Measurements from ENCODE around the gene PTPN4. TPM values are rescaled to one million over a fixed set of nuclear protein-coding genes. Genes with fewer than 3 reads are reported as not detected.

The PTPN4 gene
- total RNA-seq, 3 donors from 2014 or later, result 23.1 to 35.4 (median 30.1) TPM

DNA sequence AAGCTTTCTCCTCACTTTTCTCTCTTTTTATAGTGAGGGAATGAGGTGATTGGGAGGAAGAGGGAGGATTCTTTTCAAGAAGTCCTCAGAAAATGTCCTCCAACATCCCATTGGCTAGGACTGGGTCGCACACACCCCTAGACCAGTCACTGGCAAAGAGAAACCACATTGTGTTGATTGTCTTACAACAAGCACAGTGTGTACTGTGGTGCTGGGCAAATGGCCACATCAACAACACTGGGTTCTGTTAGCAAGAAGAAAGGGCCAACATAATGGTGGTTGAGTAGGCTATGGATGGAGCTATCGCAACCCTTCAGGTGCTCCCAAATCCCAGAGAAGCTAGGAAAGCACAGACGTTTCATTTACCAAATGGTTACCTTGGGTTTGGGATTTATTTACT, 18.7 kb upstream of the PTPN4 start:
- intact Hi-C loops (cut with DNase I, micrococcal nuclease), result no loop called here
- no peaks in the 10 kb centered on the region for H3K36me3 ChIP-seq (ENCODE audit: low read depth)
- ATAC-seq, result no peak
- no peak for DNase-seq
- no peaks in the 10 kb centered on the region for H3K4me1 ChIP-seq (ENCODE audit: low read depth)
- TF ChIP-seq, protein P1, sequence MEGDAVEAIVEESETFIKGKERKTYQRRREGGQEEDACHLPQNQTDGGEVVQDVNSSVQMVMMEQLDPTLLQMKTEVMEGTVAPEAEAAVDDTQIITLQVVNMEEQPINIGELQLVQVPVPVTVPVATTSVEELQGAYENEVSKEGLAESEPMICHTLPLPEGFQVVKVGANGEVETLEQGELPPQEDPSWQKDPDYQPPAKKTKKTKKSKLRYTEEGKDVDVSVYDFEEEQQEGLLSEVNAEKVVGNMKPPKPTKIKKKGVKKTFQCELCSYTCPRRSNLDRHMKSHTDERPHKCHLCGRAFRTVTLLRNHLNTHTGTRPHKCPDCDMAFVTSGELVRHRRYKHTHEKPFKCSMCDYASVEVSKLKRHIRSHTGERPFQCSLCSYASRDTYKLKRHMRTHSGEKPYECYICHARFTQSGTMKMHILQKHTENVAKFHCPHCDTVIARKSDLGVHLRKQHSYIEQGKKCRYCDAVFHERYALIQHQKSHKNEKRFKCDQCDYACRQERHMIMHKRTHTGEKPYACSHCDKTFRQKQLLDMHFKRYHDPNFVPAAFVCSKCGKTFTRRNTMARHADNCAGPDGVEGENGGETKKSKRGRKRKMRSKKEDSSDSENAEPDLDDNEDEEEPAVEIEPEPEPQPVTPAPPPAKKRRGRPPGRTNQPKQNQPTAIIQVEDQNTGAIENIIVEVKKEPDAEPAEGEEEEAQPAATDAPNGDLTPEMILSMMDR (IDR thresholded peaks at IDR 0.05), result no peak
- no peaks in the 10 kb centered on the region for H3K9me3 ChIP-seq
- H3K4me3 ChIP-seq, result no peak overlapping the region

DNA sequence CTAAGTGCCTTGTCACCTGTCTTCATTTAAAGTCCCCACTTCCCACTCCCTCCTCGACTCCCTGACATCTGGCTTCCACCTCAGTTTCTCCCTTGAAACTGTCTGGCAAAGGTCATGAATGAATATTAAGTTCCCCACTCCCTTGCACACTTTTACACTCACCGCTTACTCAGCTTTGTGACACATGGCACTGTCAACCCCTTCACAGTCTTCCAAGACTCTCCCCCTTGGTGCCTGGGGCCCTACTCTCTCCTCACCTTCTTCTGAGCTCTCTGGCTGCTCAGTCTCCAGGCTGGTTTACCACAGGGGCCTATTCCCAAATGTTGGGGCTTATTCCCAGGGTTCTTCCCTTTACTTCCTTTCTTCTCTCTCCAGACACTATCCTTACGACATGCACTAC, 17.9 kb upstream of the PTPN4 start:
- intact Hi-C loops (cut with DNase I, micrococcal nuclease), result no loop called here
- TF ChIP-seq, protein P1 (IDR thresholded peaks at IDR 0.05), result no peak
- H3K9me3 ChIP-seq, result no peaks in the 10 kb centered on the region

DNA sequence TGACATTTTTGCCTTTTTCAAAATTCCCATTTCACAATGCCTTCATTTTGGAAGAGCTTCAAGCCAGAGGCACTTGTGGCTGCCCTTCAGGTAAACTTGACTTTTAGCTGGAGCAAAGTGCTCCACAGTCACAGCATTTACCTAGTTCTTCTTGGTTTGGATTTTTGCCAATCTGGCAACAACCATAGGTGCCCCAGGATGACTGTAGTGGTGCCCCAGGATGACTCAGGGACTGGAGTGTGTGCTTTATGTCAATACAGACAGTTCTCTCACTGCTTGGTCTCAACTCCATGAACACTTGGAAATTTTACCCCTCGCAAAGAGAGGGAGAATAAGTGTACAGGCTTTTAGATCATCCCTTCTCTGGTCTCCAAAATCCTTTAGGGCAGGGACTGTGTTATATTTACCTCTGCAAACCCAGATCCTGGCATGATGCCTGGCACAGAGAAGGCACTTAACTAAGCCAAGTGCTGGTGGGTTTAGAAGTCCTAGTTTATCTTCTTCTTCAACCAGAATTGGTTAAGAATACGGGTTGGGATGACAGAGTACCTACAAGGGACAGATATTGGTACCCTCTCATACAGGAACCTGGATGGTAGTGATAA, 15.3 kb upstream of the PTPN4 start:
- H3K36me3 ChIP-seq (ENCODE audit: low read depth), result no peaks in the 10 kb centered on the region
- no peaks in the 10 kb centered on the region for H3K9me3 ChIP-seq
- ATAC-seq (peak; percentile 60), DNase-seq (no peak)
- H3K4me3 ChIP-seq, result no peak overlapping the region
- no peaks in the 10 kb centered on the region for H3K4me1 ChIP-seq (ENCODE audit: low read depth)
- intact Hi-C loops (cut with DNase I, micrococcal nuclease), result no loop called here
- TF ChIP-seq, protein P1 (IDR thresholded peaks at IDR 0.05), result no peak

More for the DNA sequence above, 17.9 kb upstream of the PTPN4 start:
- Histone ChIP-seq H3K4me1 (ENCODE audit: low read depth) (no peaks in the 10 kb centered on the region), H3K36me3 (ENCODE audit: low read depth) (no peaks in the 10 kb centered on the region), H3K4me3 (no peak overlapping the region)
- DNase-seq, result no peak
- no peak for ATAC-seq

DNA sequence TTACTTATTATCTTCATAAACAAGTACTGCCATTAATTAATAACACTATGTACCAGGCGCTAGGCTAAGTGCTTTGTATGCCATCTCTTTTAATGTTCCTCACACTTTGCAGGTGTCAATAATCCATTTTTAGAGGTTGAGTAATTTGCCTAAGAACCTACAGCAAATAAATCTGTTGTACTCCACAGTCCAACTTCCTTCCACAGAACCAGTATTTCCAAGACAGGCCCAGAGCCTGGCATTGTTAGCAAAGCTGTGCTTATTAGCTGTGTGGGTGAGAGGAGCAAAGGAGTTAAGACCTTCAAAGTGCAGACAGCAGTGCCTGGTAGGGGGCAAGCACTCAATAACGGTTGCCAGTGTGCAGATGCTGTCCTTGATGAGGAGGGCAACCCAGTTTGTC, 14.2 kb upstream of the PTPN4 start:
- DNase-seq (no peak), ATAC-seq (no peak)
- TF ChIP-seq, protein P1 (IDR thresholded peaks at IDR 0.05), result no peak
- H3K4me3 ChIP-seq, result no peak overlapping the region
- intact Hi-C loops (cut with DNase I, micrococcal nuclease), result no loop called here
- no peaks in the 10 kb centered on the region for H3K4me1 ChIP-seq (ENCODE audit: low read depth)
- H3K36me3 ChIP-seq (ENCODE audit: low read depth), result no peaks in the 10 kb centered on the region
- no peaks in the 10 kb centered on the region for H3K9me3 ChIP-seq

DNA sequence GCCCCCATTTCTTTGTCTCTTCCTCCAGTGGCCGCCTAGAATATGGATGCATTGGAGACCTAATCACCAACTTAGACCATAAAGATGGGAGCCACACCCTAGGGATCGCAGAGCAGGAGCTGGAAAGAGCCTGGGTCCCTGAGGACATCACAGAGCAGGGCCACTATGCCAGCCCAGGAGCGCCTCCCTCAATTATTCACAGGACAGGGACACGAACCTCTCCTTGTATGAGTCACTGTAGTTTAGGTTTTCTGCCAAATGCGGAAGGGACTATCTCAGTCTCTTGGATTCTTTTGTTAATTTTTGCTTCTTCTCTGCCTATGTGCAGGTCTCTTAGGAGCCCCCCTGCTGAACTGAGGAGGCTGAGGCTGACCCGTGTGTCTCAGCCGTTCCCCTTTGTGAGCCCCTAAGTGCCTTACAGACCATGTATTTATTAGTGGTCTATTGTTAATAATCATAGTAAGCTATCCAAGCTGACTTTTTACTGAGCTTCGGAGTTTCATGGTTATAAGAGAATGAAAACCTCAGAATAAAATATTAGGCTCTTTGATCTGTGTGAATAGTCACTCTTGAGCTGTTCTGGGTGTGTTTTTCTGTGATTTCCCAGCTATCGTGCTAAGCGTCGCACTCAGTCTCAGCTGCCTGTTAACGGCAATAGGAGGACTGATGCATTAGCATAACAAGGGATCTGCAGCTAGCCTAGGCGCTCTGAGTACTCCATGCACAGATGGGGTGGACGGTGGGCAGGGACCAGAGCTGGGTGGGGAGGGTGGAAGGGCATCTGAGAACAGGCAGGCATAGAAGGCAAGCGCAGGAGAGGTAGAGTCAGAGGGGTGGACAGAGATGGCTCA, 12.7 kb upstream of the PTPN4 start:
- H3K9me3 ChIP-seq, result no peaks in the 10 kb centered on the region
- H3K4me1 ChIP-seq (ENCODE audit: low read depth), result no peaks in the 10 kb centered on the region
- intact Hi-C loops (cut with DNase I, micrococcal nuclease), result no loop called here
- no peak for ATAC-seq
- no peak overlapping the region for H3K4me3 ChIP-seq
- no peak for DNase-seq
- no peaks in the 10 kb centered on the region for H3K36me3 ChIP-seq (ENCODE audit: low read depth)
- TF ChIP-seq, protein P1 (IDR thresholded peaks at IDR 0.05), result no peak

Data from mucosa of descending colon (tissue), 3 donors.